Naive B cell (primary cell): ENCODE results near the gene ADTRP. TPM values are rescaled to one million over a fixed set of nuclear protein-coding genes. Genes with fewer than 3 reads are reported as not detected.
A peak's percentile ranks its signal among the peaks of the same experiment; 100 is the strongest.

ENCODE experiments used
- ATAC-seq, 2 donors: fragments of 150-1000 bp; cut with Tn5 transposase; 2 replicates each; pipeline ENCODE4 v1.10.0; 2021; ENCODE audit warnings: low read depth in 2 of 2, mild to moderate bottlenecking in 2 of 2, moderate library complexity in 2 of 2
- DNase-seq: peaks from one replicate; pipeline ENCODE4 v3.0.0; 2022
- H3K27ac Mint-ChIP-seq, 6 donors: one replicate each; pipeline ENCODE4 v1.8.0; 2020 to 2022; ENCODE audit warnings: mild to moderate bottlenecking in 6 of 6, mixed read lengths in 6 of 6, moderate library complexity in 5 of 6, inconsistent platforms in 2 of 6
- H3K27me3 Mint-ChIP-seq, 3 donors: one replicate each; pipeline ENCODE4 v1.8.0; 2021 to 2022; ENCODE audit warnings: mixed read lengths in 3 of 3, mild to moderate bottlenecking in 1 of 3
- H3K36me3 Mint-ChIP-seq, 2 donors: one replicate each; pipeline ENCODE4 v1.8.0; 2020 to 2022; ENCODE audit warnings: mixed read lengths in 2 of 2, inconsistent platforms in 1 of 2, mild to moderate bottlenecking in 1 of 2
- H3K4me1 Mint-ChIP-seq, 3 donors: one replicate each; pipeline ENCODE4 v1.8.0; 2020 to 2022; ENCODE audit warnings: mixed read lengths in 3 of 3, inconsistent platforms in 1 of 3, mild to moderate bottlenecking in 1 of 3, moderate library complexity in 1 of 3
- H3K4me3 Mint-ChIP-seq, 8 donors: one replicate each; pipeline ENCODE4 v1.8.0; 2020 to 2022; ENCODE audit warnings: mild to moderate bottlenecking in 8 of 8, mixed read lengths in 8 of 8, moderate library complexity in 8 of 8, inconsistent platforms in 2 of 8
- H3K9me3 Mint-ChIP-seq, 7 donors: one replicate each; pipeline ENCODE4 v1.8.0; 2020 to 2022; ENCODE audit warnings: mixed read lengths in 7 of 7, mild to moderate bottlenecking in 5 of 7, inconsistent platforms in 2 of 7, moderate library complexity in 1 of 7
- polyA plus RNA-seq, 6 donors: library from polyadenylated mRNA; unstranded; fragments of 300-500 nt; fragmentation: Illumina TruSeq; gene quantifications; one replicate each; pipeline ENCODE4 v1.2.3, GENCODE V29; 2021; ENCODE audit warnings: low read depth in 6 of 6

The ADTRP gene
- polyA plus RNA-seq, 6 donors from 2014 or later, result not detected

GRCh38 chr6:11672669-11673068, 105.9 kb downstream of the ADTRP start:
- DNase-seq (no peak), ATAC-seq (no peak)
- Mint-ChIP-seq H3K9me3 (peaks cover 0 to 5% (median 0%) of the 10 kb centered on the region in 7 donors), H3K4me3 (no peak overlapping the region), H3K36me3 (no peaks in the 10 kb centered on the region), H3K27me3 (peaks cover 11 to 17% (median 16%) of the 10 kb centered on the region in 3 donors), H3K4me1 (no peaks in the 10 kb centered on the region), H3K27ac (no peak overlapping the region)

- Mint-ChIP-seq H3K36me3 (no peaks in the 10 kb centered on the region), H3K27ac (peak overlapping the region in 1 of 6 donors; percentile 39), H3K4me3 (no peak overlapping the region), H3K27me3 (peaks cover 11 to 17% (median 16%) of the 10 kb centered on the region in 3 donors), H3K9me3 (peaks cover 0 to 5% (median 0%) of the 10 kb centered on the region in 7 donors), H3K4me1 (no peaks in the 10 kb centered on the region)
- ATAC-seq (no peak), DNase-seq (no peak)
These were observed 106.3 kb downstream of the ADTRP start for GRCh38 chr6:11672256-11672655.

- DNase-seq, result no peak
- H3K9me3 Mint-ChIP-seq, result peaks cover 0 to 5% (median 0%) of the 10 kb centered on the region in 7 donors
- no peak overlapping the region for H3K27ac Mint-ChIP-seq
- H3K36me3 Mint-ChIP-seq, result no peaks in the 10 kb centered on the region
- peaks cover 12 to 24% (median 22%) of the 10 kb centered on the region in 3 donors for H3K27me3 Mint-ChIP-seq
- ATAC-seq, result no peak
- H3K4me3 Mint-ChIP-seq, result no peak overlapping the region
- no peaks in the 10 kb centered on the region for H3K4me1 Mint-ChIP-seq
These were observed 108.9 kb downstream of the ADTRP start for GRCh38 chr6:11669696-11670095.

- ATAC-seq (no peak), DNase-seq (no peak)
- Mint-ChIP-seq H3K4me3 (no peak overlapping the region), H3K4me1 (no peaks in the 10 kb centered on the region), H3K9me3 (peaks cover 0 to 5% (median 0%) of the 10 kb centered on the region in 7 donors), H3K27me3 (peaks cover 16 to 32% (median 22%) of the 10 kb centered on the region in 3 donors), H3K36me3 (no peaks in the 10 kb centered on the region), H3K27ac (no peak overlapping the region)
These were observed 110.1 kb downstream of the ADTRP start for GRCh38 chr6:11668455-11668854.

- H3K36me3 Mint-ChIP-seq, result no peaks in the 10 kb centered on the region
- DNase-seq (no peak), ATAC-seq (no peak)
- peaks cover 16 to 32% (median 22%) of the 10 kb centered on the region in 3 donors for H3K27me3 Mint-ChIP-seq
- H3K9me3 Mint-ChIP-seq, result peaks cover 0 to 7% (median 0%) of the 10 kb centered on the region in 7 donors
- no peak overlapping the region for H3K4me3 Mint-ChIP-seq
- no peaks in the 10 kb centered on the region for H3K4me1 Mint-ChIP-seq
- H3K27ac Mint-ChIP-seq, result no peak overlapping the region
These were observed 110.7 kb downstream of the ADTRP start for GRCh38 chr6:11667876-11668275.

- ATAC-seq (no peak), DNase-seq (no peak)
- H3K4me3 Mint-ChIP-seq, result no peak overlapping the region
- no peaks in the 10 kb centered on the region for H3K4me1 Mint-ChIP-seq
- peaks cover 0 to 5% (median 0%) of the 10 kb centered on the region in 7 donors for H3K9me3 Mint-ChIP-seq
- H3K27ac Mint-ChIP-seq, result no peak overlapping the region
- no peaks in the 10 kb centered on the region for H3K36me3 Mint-ChIP-seq
- H3K27me3 Mint-ChIP-seq, result peaks cover 16 to 32% (median 22%) of the 10 kb centered on the region in 3 donors
These were observed 112.8 kb downstream of the ADTRP start for GRCh38 chr6:11665604-11666326.

Other genes starting within 250 kb of the ADTRP start
- 1 to 10 TPM in 1 of 6 donors, under 1 TPM in 5; 0.24 to 2.4 (median 0.31) TPM for gene TMEM170B, start 241.1 kb downstream of the ADTRP start, polyA plus RNA-seq
- gene HIVEP1, start 233.5 kb upstream of the ADTRP start, polyA plus RNA-seq, result 10 to 100 TPM in 1 of 6 donors, 1 to 10 TPM in 4, not detected in 1; 8.2 to 10.2 (median 8.7) TPM